HG03520 (cell line): Measurements from ENCODE around the gene TTC19.
"Not testable (repeated sequence)": the region's sequence is repeated elsewhere in the genome, so short reads cannot be mapped to it uniquely, and the experiment has no call there.

Experiments used
- ATAC-seq: cut with Tn5 transposase; IDR thresholded peaks from one replicate; pipeline ENCODE4 v1.9.1; 2021; ENCODE audit warnings: mild to moderate bottlenecking, moderate library complexity; ENCODE audit not compliant: unreplicated experiment

Gene TTC19

GRCh38 chr17:15971882-15972281 lies 27.7 kb upstream of the TTC19 start:
- ATAC-seq, result no peak

GRCh38 chr17:15972497-15972951 lies 27.1 kb upstream of the TTC19 start:
- no peak for ATAC-seq

- ATAC-seq, result no peak
Observed at GRCh38 chr17:15973016-15973415, 26.6 kb upstream of the TTC19 start.

- ATAC-seq, result no peak
Observed at GRCh38 chr17:15973834-15974233, 25.8 kb upstream of the TTC19 start.

- no peak for ATAC-seq
Observed at GRCh38 chr17:15977894-15978293, 21.7 kb upstream of the TTC19 start.

- no peak for ATAC-seq
Observed at GRCh38 chr17:15978606-15979005, 21.0 kb upstream of the TTC19 start.

GRCh38 chr17:15979013-15979412 lies 20.6 kb upstream of the TTC19 start:
- not testable (repeated sequence) for ATAC-seq

GRCh38 chr17:15981208-15981607 lies 18.4 kb upstream of the TTC19 start:
- no peak for ATAC-seq

GRCh38 chr17:15981646-15982580 lies 17.7 kb upstream of the TTC19 start:
- no peak for ATAC-seq

- no peak for ATAC-seq
Observed at GRCh38 chr17:15996322-15996721, 3.3 kb upstream of the TTC19 start.

- ATAC-seq, result no peak
Observed at GRCh38 chr17:15998031-15998562, 1.5 kb upstream of the TTC19 start.

GRCh38 chr17:15999974-16000827 lies 577 bp downstream of the TTC19 start:
- ATAC-seq, result peak; percentile 33

- no peak for ATAC-seq
Observed at GRCh38 chr17:16001226-16001897, 1.7 kb downstream of the TTC19 start.

- no peak for ATAC-seq
Observed at GRCh38 chr17:16002708-16003260, 3.2 kb downstream of the TTC19 start.

GRCh38 chr17:16003841-16004240 lies 4.2 kb downstream of the TTC19 start:
- no peak for ATAC-seq

- no peak for ATAC-seq
Observed at GRCh38 chr17:16005636-16006035, 6.0 kb downstream of the TTC19 start.

- no peak for ATAC-seq
Observed at GRCh38 chr17:16007439-16007838, 7.8 kb downstream of the TTC19 start.

- no peak for ATAC-seq
Observed at GRCh38 chr17:16013943-16014407, 14.4 kb downstream of the TTC19 start.

- no peak for ATAC-seq
Observed at GRCh38 chr17:16019347-16019746, 19.7 kb downstream of the TTC19 start.

GRCh38 chr17:16023881-16024280 lies 24.3 kb downstream of the TTC19 start:
- ATAC-seq, result no peak
